A549 (cell line): Measurements from ENCODE around the gene FAM120A. TPM values are rescaled to one million over a fixed set of nuclear protein-coding genes. Genes with fewer than 3 reads are reported as not detected.

Source experiments
- ATAC-seq, 2 experiments: fragments of 200-7000 bp in 1 of 2; fragments of >200 bp in 1 of 2; cut with Nextera tagmentation in 1 of 2; cut with Tn5 transposase in 1 of 2; 3 replicates each; pipeline versions ENCODE4 v1.8.0 to v1.9.1; 2018 to 2020; ENCODE audit warnings: mild to moderate bottlenecking in 1 of 2, moderate library complexity in 1 of 2
- CTCF ChIA-PET: fragments of 300-600 bp; sonication (Branson Sonifier 250); formaldehyde crosslinking; extraction: SDS; loops from one replicate; lab custom pipeline; 2021; ENCODE audit warnings: antibody characterized with exemption, inconsistent platforms; lab: Yijun Ruan, JAX
- POLR2A ChIA-PET: fragments of 350-600 bp; formaldehyde crosslinking; extraction: SDS; loops from one replicate; lab custom pipeline; 2021; ENCODE audit warnings: antibody characterized with exemption, inconsistent platforms; lab: Yijun Ruan, JAX
- DNase-seq, 2 experiments: peaks; one replicate each; pipeline versions ENCODE4 v3.0.0 to v3.0.0-alpha.2; 2011 to 2016; ENCODE audit warnings: low read depth in 1 of 2, low spot score in 1 of 2
- FAIRE-seq: peaks from 2 replicates; lab custom pipeline; 2011; peaks lifted over from hg19 to GRCh38; lab: Jason Lieb, UNC
- H3K27ac ChIP-seq, 2 experiments: fragments of >200 bp; sonication (Bioruptor Twin); formaldehyde crosslinking; 3 replicates each; pipeline ENCODE4 v1.5.1; 2016 to 2017
- H3K4me1 ChIP-seq: fragments of >200 bp; sonication (Bioruptor Twin); formaldehyde crosslinking; 3 replicates; pipeline ENCODE4 v1.6.1; 2016
- H3K4me2 ChIP-seq: fragments of >200 bp; sonication (Bioruptor Twin); formaldehyde crosslinking; 3 replicates; pipeline ENCODE4 v1.6.1; 2016
- H3K4me3 ChIP-seq: fragments of >200 bp; sonication (Bioruptor Twin); formaldehyde crosslinking; 3 replicates; pipeline ENCODE4 v1.5.1; 2016
- H3K9me3 ChIP-seq: fragments of >200 bp; sonication (Bioruptor Twin); formaldehyde crosslinking; 3 replicates; pipeline ENCODE4 v1.6.1; 2016
- CBX2 ChIP-seq: fragments of 200-600 bp; sonication (generic); IDR thresholded peaks from 2 replicates; pipeline ENCODE4 v1.6.1; 2016; ENCODE audit warnings: low read depth, mild to moderate bottlenecking, borderline replicate concordance
- CEBPB ChIP-seq, 2 experiments: fragments of >200 bp in 1 of 2; sonication (Bioruptor Twin) in 1 of 2; formaldehyde crosslinking in 1 of 2; IDR thresholded peaks; 2 replicates each; pipeline ENCODE4 v1.6.1; 2012 to 2016
- CTCF ChIP-seq: fragments of >200 bp; sonication (Bioruptor Twin); formaldehyde crosslinking; IDR thresholded peaks from 3 replicates; pipeline ENCODE4 v1.5.1; 2016
- EP300 ChIP-seq, 2 experiments: fragments of >200 bp; sonication (Bioruptor Twin); formaldehyde crosslinking; IDR thresholded peaks; 2 replicates in 1 of 2; 3 replicates in 1 of 2; pipeline ENCODE4 v1.6.1; 2016 to 2017
- ESRRA ChIP-seq: fragments of 150-350 bp; IDR thresholded peaks from 2 replicates; pipeline ENCODE4 v1.6.1; 2014; ENCODE audit warnings: mild to moderate bottlenecking, low read length, borderline replicate concordance
- FOSL2 ChIP-seq, 2 experiments: fragments of 450-650 bp in 1 of 2; fragments of >200 bp in 1 of 2; sonication (Bioruptor Twin) in 1 of 2; formaldehyde crosslinking; IDR thresholded peaks; 2 replicates each; pipeline versions ENCODE4 v1.5.0 to v1.6.1; 2016 to 2020; ENCODE audit warnings: mild to moderate bottlenecking in 1 of 2, moderate library complexity in 1 of 2
- GATA3 ChIP-seq: IDR thresholded peaks from 2 replicates; pipeline ENCODE4 v1.6.1; 2012; ENCODE audit warnings: borderline replicate concordance
- HEYL ChIP-seq: fragments of 250-450 bp; sonication (Bioruptor Pico); IDR thresholded peaks from 2 replicates; pipeline ENCODE4 v1.8.0; 2021; ENCODE audit warnings: mild to moderate bottlenecking, moderate library complexity
- HMGXB4 ChIP-seq: fragments of 250-450 bp; sonication (Bioruptor Pico); IDR thresholded peaks from 2 replicates; pipeline ENCODE4 v1.5.0; 2021; ENCODE audit warnings: mild to moderate bottlenecking, moderate library complexity, borderline replicate concordance
- HOXA7 ChIP-seq: fragments of 250-450 bp; sonication (Bioruptor Pico); IDR thresholded peaks from 2 replicates; pipeline ENCODE4 v1.5.0; 2020; ENCODE audit warnings: mild to moderate bottlenecking, moderate library complexity
- HOXB5 ChIP-seq: fragments of 250-450 bp; sonication (Bioruptor Pico); IDR thresholded peaks from 2 replicates; pipeline ENCODE4 v1.5.0; 2020; ENCODE audit warnings: mild to moderate bottlenecking, moderate library complexity
- KDM1A ChIP-seq: fragments of 200-600 bp; sonication (generic); IDR thresholded peaks from 2 replicates; pipeline ENCODE4 v1.6.1; 2016; ENCODE audit warnings: low read depth, mild to moderate bottlenecking
- MAX ChIP-seq: IDR thresholded peaks from 2 replicates; pipeline ENCODE4 v1.6.1; 2012
- POLR2A ChIP-seq: IDR thresholded peaks from 2 replicates; pipeline ENCODE4 v1.6.1; 2012; ENCODE audit warnings: mild to moderate bottlenecking, low read length
- RAD21 ChIP-seq, 2 experiments: fragments of >200 bp in 1 of 2; sonication (Bioruptor Twin) in 1 of 2; formaldehyde crosslinking in 1 of 2; IDR thresholded peaks in 1 of 2; conservative IDR thresholded peaks in 1 of 2; 2 replicates in 1 of 2; 3 replicates in 1 of 2; pipeline ENCODE4 v1.6.1; 2012 to 2018; ENCODE audit warnings: inconsistent platforms in 1 of 2
- RCOR1 ChIP-seq: fragments of 150-350 bp; IDR thresholded peaks from 2 replicates; pipeline ENCODE4 v1.6.1; 2014; ENCODE audit warnings: antibody characterized with exemption, low read length, low read depth
- RFX5 ChIP-seq: fragments of 450-650 bp; IDR thresholded peaks from 2 replicates; pipeline ENCODE4 v1.7.1; 2014; ENCODE audit warnings: antibody characterized with exemption, mild to moderate bottlenecking, moderate library complexity
- ZFP36 ChIP-seq: fragments of 450-650 bp; IDR thresholded peaks from 2 replicates; pipeline ENCODE4 v1.6.1; 2014; ENCODE audit warnings: borderline replicate concordance; ENCODE audit not compliant: partially characterized antibody
- WGBS: methylation state at CpG from one replicate; pipeline ENCODE4 v1.1.6; 2017; ENCODE audit errors: missing lambda C conversion rate; 5-methylcytosine and 5-hydroxymethylcytosine counted together
- polyA plus RNA-seq, 4 experiments: library from polyadenylated mRNA; depleted of rRNA in 3 of 4; stranded (reverse); fragments of >200 nt; fragmentation: RNase III in 1 of 4; extraction: RNeasy Plus Mini Kit Qiagen cat#74134 plus additional on column Dnase treatment in 1 of 4; gene quantifications; 2 replicates in 3 of 4; 3 replicates in 1 of 4; pipeline ENCODE4 v1.2.3, GENCODE V29; 2011 to 2017
- TF ChIP-seq, protein P1 (sequence below): fragments of 250-450 bp; sonication (Bioruptor Pico); IDR thresholded peaks from 2 replicates; pipeline ENCODE4 v1.5.0; 2020; ENCODE audit warnings: low read depth, mild to moderate bottlenecking, moderate library complexity
- TF ChIP-seq, protein P2 (sequence below): fragments of 150-350 bp; IDR thresholded peaks from 2 replicates; pipeline ENCODE4 v1.6.1; 2014; ENCODE audit warnings: low read depth, mild to moderate bottlenecking, low read length

FAM120A gene
- polyA plus RNA-seq, 2 of the 4 experiments (the other 2 are of a cell fraction) = 86.3 to 111 TPM

DNA sequence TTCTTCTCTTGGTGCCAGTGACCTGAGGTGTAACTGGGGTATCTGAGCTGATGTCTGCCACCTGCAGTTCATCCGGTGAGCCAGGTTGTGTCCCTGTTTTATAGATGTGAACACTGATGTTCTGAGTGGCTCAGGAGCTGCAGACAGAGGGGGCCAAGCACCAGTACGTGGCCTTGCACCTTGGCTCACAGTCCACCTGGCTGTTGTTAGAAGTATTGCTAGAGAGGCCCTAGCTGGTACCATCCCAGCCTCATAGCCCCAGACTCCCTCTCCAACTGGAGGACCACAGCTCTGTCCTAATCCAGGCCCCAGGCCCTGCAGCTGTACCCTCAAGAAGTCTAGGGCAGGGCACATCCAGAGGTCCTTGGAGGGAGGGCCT is 141.1 kb downstream of the FAM120A start:
- H3K4me1 ChIP-seq = peaks cover 7% of the 10 kb centered on the region; the same call in 1 of the 3 replicates
- no peaks in the 10 kb centered on the region for H3K9me3 ChIP-seq
- H3K27ac ChIP-seq = no peak overlapping the region
- DNase-seq = peak in 1 of 2 experiments; percentile 37
- no peak for FAIRE-seq
- H3K4me3 ChIP-seq = no peak overlapping the region
- CTCF ChIA-PET = interaction anchor here (1.0 kb wide), 1 partner anchor 19 kb away, joined by 3 read pairs; no protein-coding TSS in a partner anchor
- WGBS = 71% methylated on average over 2 of the region's 2 CpGs
- H3K4me2 ChIP-seq = no peak overlapping the region
- POLR2A ChIA-PET = no interaction called here
- peak; percentile 72 to 80 for ATAC-seq
- no peak for TF ChIP-seq CTCF
- peak; percentile 87; the same call in 1 of the 2 replicates for TF ChIP-seq RFX5

- Histone ChIP-seq H3K4me1 (peaks cover 7% of the 10 kb centered on the region; the same call in 1 of the 3 replicates), H3K27ac (no peak overlapping the region), H3K9me3 (no peaks in the 10 kb centered on the region), H3K4me3 (no peak overlapping the region), H3K4me2 (no peak overlapping the region)
- no peak for DNase-seq
- POLR2A ChIA-PET = no interaction called here
- no peak for ATAC-seq
- CTCF ChIA-PET = interaction anchor here (1.0 kb wide), 1 partner anchor 19 kb away, joined by 3 read pairs; no protein-coding TSS in a partner anchor
- WGBS = 82% methylated on average over 2 of the region's 2 CpGs
- TF ChIP-seq HOXB5 (CRISPR knock-in tag) (no peak), GATA3 (no peak), HOXA7 (CRISPR knock-in tag) (no peak), ZFP36 (no peak), POLR2A (no peak)
- no peak for FAIRE-seq
These were observed 141.7 kb downstream of the FAM120A start for GRCh38 chr9:93593144-93593658.

- Histone ChIP-seq H3K4me2 (no peak overlapping the region), H3K9me3 (no peaks in the 10 kb centered on the region)
- 62% methylated on average over 5 of the region's 9 CpGs for WGBS
- TF ChIP-seq EP300 (IDR thresholded peaks at IDR 0.05) = no peak
- TF ChIP-seq HEYL (CRISPR knock-in tag) = no peak
- no peak for TF ChIP-seq FOSL2 (IDR thresholded peaks at IDR 0.05)
- no peak for TF ChIP-seq FOSL2 (CRISPR knock-in tag; IDR thresholded peaks at IDR 0.05)
- TF ChIP-seq RAD21 (conservative IDR thresholded peaks at IDR 0.05 in 1 of 2, IDR thresholded peaks at IDR 0.05 in 1 of 2) = no peak
- no peak for TF ChIP-seq CEBPB (IDR thresholded peaks at IDR 0.05)
- TF ChIP-seq, protein P1, sequence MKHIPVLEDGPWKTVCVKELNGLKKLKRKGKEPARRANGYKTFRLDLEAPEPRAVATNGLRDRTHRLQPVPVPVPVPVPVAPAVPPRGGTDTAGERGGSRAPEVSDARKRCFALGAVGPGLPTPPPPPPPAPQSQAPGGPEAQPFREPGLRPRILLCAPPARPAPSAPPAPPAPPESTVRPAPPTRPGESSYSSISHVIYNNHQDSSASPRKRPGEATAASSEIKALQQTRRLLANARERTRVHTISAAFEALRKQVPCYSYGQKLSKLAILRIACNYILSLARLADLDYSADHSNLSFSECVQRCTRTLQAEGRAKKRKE (CRISPR knock-in tag) = no peak
- TF ChIP-seq RCOR1 = no peak
- no peak for TF ChIP-seq ESRRA
- no peak for TF ChIP-seq MAX
- TF ChIP-seq GATA3 = no peak
- no peak for TF ChIP-seq CTCF
- no peak for TF ChIP-seq CBX2
- no peak for TF ChIP-seq KDM1A
- TF ChIP-seq, protein P2, sequence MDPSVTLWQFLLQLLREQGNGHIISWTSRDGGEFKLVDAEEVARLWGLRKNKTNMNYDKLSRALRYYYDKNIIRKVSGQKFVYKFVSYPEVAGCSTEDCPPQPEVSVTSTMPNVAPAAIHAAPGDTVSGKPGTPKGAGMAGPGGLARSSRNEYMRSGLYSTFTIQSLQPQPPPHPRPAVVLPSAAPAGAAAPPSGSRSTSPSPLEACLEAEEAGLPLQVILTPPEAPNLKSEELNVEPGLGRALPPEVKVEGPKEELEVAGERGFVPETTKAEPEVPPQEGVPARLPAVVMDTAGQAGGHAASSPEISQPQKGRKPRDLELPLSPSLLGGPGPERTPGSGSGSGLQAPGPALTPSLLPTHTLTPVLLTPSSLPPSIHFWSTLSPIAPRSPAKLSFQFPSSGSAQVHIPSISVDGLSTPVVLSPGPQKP = no peak
- no peak for TF ChIP-seq HMGXB4 (CRISPR knock-in tag)
- TF ChIP-seq, all 56 proteins: peak for 0
- FAIRE-seq (no peak), ATAC-seq (no peak), DNase-seq (no peak)
- Histone ChIP-seq H3K4me3 (no peak overlapping the region), H3K27ac (no peak overlapping the region), H3K4me1 (peaks cover 7% of the 10 kb centered on the region; the same call in 1 of the 3 replicates)
- CTCF ChIA-PET = no interaction called here
- POLR2A ChIA-PET = no interaction called here
These were observed 142.7 kb downstream of the FAM120A start for GRCh38 chr9:93594041-93594756.
